HG03558 (cell line): Measurements from ENCODE around the gene GALNS.
"Not testable (repeated sequence)": the region's sequence is repeated elsewhere in the genome, so short reads cannot be mapped to it uniquely, and the experiment has no call there.

Source experiments
- ATAC-seq: cut with Tn5 transposase; IDR thresholded peaks from one replicate; pipeline ENCODE4 v1.9.1; 2021; ENCODE audit warnings: moderate number of reproducible peaks; ENCODE audit not compliant: unreplicated experiment; ENCODE audit errors: extremely low read depth

The GALNS gene

GRCh38 chr16:88792078-88792550 lies 64.6 kb downstream of the GALNS start:
- ATAC-seq: no peak

- no peak for ATAC-seq
Observed at GRCh38 chr16:88790312-88791211, 66.2 kb downstream of the GALNS start.

GRCh38 chr16:88789594-88789993 lies 67.2 kb downstream of the GALNS start:
- ATAC-seq: no peak

GRCh38 chr16:88788749-88789148 lies 68.0 kb downstream of the GALNS start:
- not testable (repeated sequence) for ATAC-seq

- ATAC-seq: no peak
Observed at GRCh38 chr16:88787579-88788314, 69.0 kb downstream of the GALNS start.

- ATAC-seq: no peak
Observed at GRCh38 chr16:88785106-88785924, 71.4 kb downstream of the GALNS start, which contains the start of gene PIEZO1. Gene PIEZO1 (minus strand): TSS chr16:88785220. CDS start chr16:88784964, 256 bp downstream.

- ATAC-seq: no peak
Observed at GRCh38 chr16:88784856-88785105, 72.0 kb downstream of the GALNS start.

- no peak for ATAC-seq
Observed at GRCh38 chr16:88784074-88784855, 72.5 kb downstream of the GALNS start.

- ATAC-seq: no peak
Observed at GRCh38 chr16:88783391-88784073, 73.2 kb downstream of the GALNS start.

GRCh38 chr16:88782454-88783390 lies 74.0 kb downstream of the GALNS start:
- ATAC-seq: no peak

GRCh38 chr16:88781140-88782077 lies 75.3 kb downstream of the GALNS start:
- ATAC-seq: no peak

- ATAC-seq: no peak
Observed at GRCh38 chr16:88780142-88781062, 76.3 kb downstream of the GALNS start.

GRCh38 chr16:88779406-88780141 lies 77.2 kb downstream of the GALNS start:
- ATAC-seq: no peak

- ATAC-seq: no peak
Observed at GRCh38 chr16:88778541-88779065, 78.1 kb downstream of the GALNS start.

GRCh38 chr16:88778271-88778525 lies 78.5 kb downstream of the GALNS start:
- no peak for ATAC-seq
